H1 (cell line): ENCODE data around the gene THBS3. TPM values are rescaled to one million over a fixed set of nuclear protein-coding genes. Genes with fewer than 3 reads are reported as not detected.

ENCODE experiments used
- CTCF ChIA-PET: fragments of 300-600 bp; sonication (Branson Sonifier 250); formaldehyde crosslinking; loops from one replicate; lab custom pipeline; 2021; ENCODE audit not compliant: partially characterized antibody; lab: Charles Lee
- POLR2A ChIA-PET: fragments of 300-600 bp; sonication (Branson Sonifier 250); formaldehyde crosslinking; loops from one replicate; lab custom pipeline; 2021; ENCODE audit warnings: inconsistent platforms; ENCODE audit not compliant: partially characterized antibody; lab: Charles Lee
- DNase-seq, 2 experiments: peaks; one replicate each; pipeline versions ENCODE4 v3.0.0 to v3.0.0-alpha.2; 2010 to 2022; ENCODE audit warnings: low spot score in 2 of 2, low read depth in 1 of 2, mixed read lengths in 1 of 2
- FAIRE-seq: peaks from 2 replicates; lab custom pipeline; 2011; peaks lifted over from hg19 to GRCh38; lab: Jason Lieb, UNC
- H2AFZ ChIP-seq: 2 replicates; pipeline ENCODE4 v1.8.1; 2012; ENCODE audit warnings: low read length, inconsistent platforms
- H2AK5ac ChIP-seq: 2 replicates; pipeline ENCODE4 v1.6.1; 2013; ENCODE audit warnings: low read depth, low read length
- H2BK120ac ChIP-seq: replicated peaks from 2 replicates; pipeline ENCODE3; 2013; ENCODE audit warnings: low read depth, low read length, inconsistent platforms
- H2BK12ac ChIP-seq: 2 replicates; pipeline ENCODE4 v1.6.1; 2013; ENCODE audit warnings: low read depth, low read length
- H2BK15ac ChIP-seq: 2 replicates; pipeline ENCODE4 v1.6.1; 2013; ENCODE audit warnings: low read length
- H2BK20ac ChIP-seq: 2 replicates; pipeline ENCODE4 v1.6.1; 2013; ENCODE audit warnings: low read length
- H2BK5ac ChIP-seq: 2 replicates; pipeline ENCODE4 v1.6.1; 2013; ENCODE audit warnings: low read depth, low read length
- H3K14ac ChIP-seq: 2 replicates; pipeline ENCODE4 v1.6.1; 2013; ENCODE audit warnings: inconsistent platforms; ENCODE audit not compliant: insufficient read length
- H3K18ac ChIP-seq: 2 replicates; pipeline ENCODE4 v1.6.1; 2013; ENCODE audit warnings: low read length; ENCODE audit errors: extremely low read depth
- H3K23ac ChIP-seq: 2 replicates; pipeline ENCODE4 v1.6.1; 2013; ENCODE audit warnings: inconsistent platforms; ENCODE audit not compliant: insufficient read length
- H3K23me2 ChIP-seq: 2 replicates; pipeline ENCODE4 v1.6.1; 2013; ENCODE audit warnings: low read depth, low read length
- H3K27ac ChIP-seq: 2 replicates; pipeline ENCODE4 v1.6.1; 2011; ENCODE audit warnings: low read depth, low read length, inconsistent platforms
- H3K27me3 ChIP-seq, 4 experiments: replicated peaks in 1 of 4; 1 replicate in 1 of 4; 2 replicates in 3 of 4; pipeline versions ENCODE4 v1.6.1 to v1.8.1; 2011 to 2013; ENCODE audit warnings: low read length in 3 of 4, mild to moderate bottlenecking in 3 of 4, inconsistent platforms in 2 of 4, mixed read lengths in 2 of 4, moderate library complexity in 1 of 4; ENCODE audit not compliant: control insufficient read depth in 3 of 4, insufficient read depth in 3 of 4; ENCODE audit errors: extremely low read depth in 1 of 4
- H3K36me3 ChIP-seq, 4 experiments: 2 replicates each; pipeline versions ENCODE4 v1.6.1 to v1.8.1; 2011 to 2013; ENCODE audit warnings: mild to moderate bottlenecking in 4 of 4, low read length in 3 of 4, moderate library complexity in 2 of 4, control low read depth in 1 of 4, inconsistent platforms in 1 of 4; ENCODE audit not compliant: insufficient read depth in 4 of 4, control insufficient read depth in 2 of 4
- H3K4ac ChIP-seq: replicated peaks from 2 replicates; pipeline ENCODE3; 2013; ENCODE audit warnings: low read length, low read depth, mixed read lengths, inconsistent platforms; ENCODE audit not compliant: insufficient read length
- H3K4me1 ChIP-seq, 4 experiments: replicated peaks in 1 of 4; 1 replicate in 1 of 4; 2 replicates in 3 of 4; pipeline versions ENCODE4 v1.6.1 to v1.8.1; 2011 to 2013; ENCODE audit warnings: low read length in 3 of 4, inconsistent platforms in 2 of 4, mixed read lengths in 1 of 4; ENCODE audit not compliant: insufficient read depth in 4 of 4, control insufficient read depth in 3 of 4
- H3K4me2 ChIP-seq, 2 experiments: 2 replicates each; pipeline versions ENCODE4 v1.6.1 to v1.8.1; 2011 to 2013; ENCODE audit warnings: low read depth in 2 of 2, low read length in 2 of 2, control low read depth in 1 of 2, inconsistent platforms in 1 of 2, mild to moderate bottlenecking in 1 of 2; ENCODE audit not compliant: insufficient read depth in 1 of 2
- H3K4me3 ChIP-seq, 4 experiments: fragments of 200-600, 300-600 bp in 1 of 4; sonication (generic), shearing (Covaris generic), sonication (Bioruptor Twin) in 1 of 4; 2 replicates each; pipeline versions ENCODE4 v1.5.1 to v1.8.1; 2011 to 2016; ENCODE audit warnings: low read length in 4 of 4, low read depth in 3 of 4, control low read depth in 2 of 4, inconsistent platforms in 2 of 4, mild to moderate bottlenecking in 2 of 4, mixed read lengths in 1 of 4, moderate library complexity in 1 of 4; ENCODE audit not compliant: insufficient read depth in 2 of 4; ENCODE audit errors: extremely low read depth in 1 of 4
- H3K56ac ChIP-seq: replicated peaks from 2 replicates; pipeline ENCODE3; 2013; ENCODE audit warnings: low read depth, mild to moderate bottlenecking, mixed read lengths, low read length, inconsistent platforms; ENCODE audit not compliant: insufficient read length
- H3K79me1 ChIP-seq: 2 replicates; pipeline ENCODE4 v1.6.1; 2013; ENCODE audit warnings: low read depth, low read length, control low read depth
- H3K79me2 ChIP-seq, 2 experiments: 2 replicates each; pipeline versions ENCODE4 v1.6.1 to v1.8.1; 2012 to 2013; ENCODE audit warnings: low read length in 2 of 2, mild to moderate bottlenecking in 2 of 2, inconsistent platforms in 1 of 2; ENCODE audit not compliant: insufficient read depth in 2 of 2, control insufficient read depth in 1 of 2
- H3K9ac ChIP-seq, 4 experiments: replicated peaks in 1 of 4; 1 replicate in 1 of 4; 2 replicates in 3 of 4; pipeline versions ENCODE4 v1.6.1 to v1.8.1; 2011 to 2013; ENCODE audit warnings: low read depth in 3 of 4, low read length in 3 of 4, control low read depth in 2 of 4, mild to moderate bottlenecking in 2 of 4, moderate library complexity in 2 of 4, inconsistent platforms in 1 of 4; ENCODE audit errors: extremely low read depth in 1 of 4
- H3K9me3 ChIP-seq, 2 experiments: 2 replicates each; pipeline versions ENCODE4 v1.6.1 to v1.8.1; 2012 to 2013; ENCODE audit warnings: mild to moderate bottlenecking in 2 of 2, moderate library complexity in 2 of 2, control low read depth in 1 of 2, inconsistent platforms in 1 of 2, low read depth in 1 of 2, low read length in 1 of 2, mixed read lengths in 1 of 2; ENCODE audit not compliant: insufficient read depth in 2 of 2
- H4K20me1 ChIP-seq, 2 experiments: replicated peaks in 1 of 2; 2 replicates each; pipeline versions ENCODE3 to v1.8.1; 2011 to 2013; ENCODE audit warnings: inconsistent platforms in 2 of 2, low read length in 2 of 2, mild to moderate bottlenecking in 1 of 2; ENCODE audit not compliant: insufficient read depth in 2 of 2, control insufficient read depth in 1 of 2
- H4K5ac ChIP-seq: 2 replicates; pipeline ENCODE4 v1.6.1; 2013; ENCODE audit warnings: low read length, low read depth, mixed read lengths, inconsistent platforms; ENCODE audit not compliant: insufficient read length
- H4K8ac ChIP-seq: 2 replicates; pipeline ENCODE4 v1.8.0; 2013; ENCODE audit warnings: mild to moderate bottlenecking, moderate library complexity, low read length, inconsistent platforms; ENCODE audit not compliant: insufficient read depth; ENCODE audit errors: extremely low read depth
- H4K91ac ChIP-seq: replicated peaks from 2 replicates; pipeline ENCODE3; 2013; ENCODE audit warnings: low read length, mixed read lengths, inconsistent platforms; ENCODE audit not compliant: insufficient read length
- KDM5A ChIP-seq: fragments of 200-600 bp; IDR thresholded peaks from 2 replicates; pipeline ENCODE4 v1.7.1; 2012; ENCODE audit warnings: mild to moderate bottlenecking, low read length, inconsistent platforms, mixed read lengths
- USF2 ChIP-seq: IDR thresholded peaks from 2 replicates; pipeline ENCODE4 v1.6.1; 2011; ENCODE audit warnings: low read length, improper control_type of control experiment
- WGBS, 2 experiments: shearing (Covaris generic) in 1 of 2; methylation state at CpG; one replicate each; pipeline versions ENCODE4 v1.1.6 to v1.1.7; 2013 to 2015; ENCODE audit warnings: low lambda C conversion rate in 2 of 2, mixed read lengths in 2 of 2, inconsistent platforms in 1 of 2, low coverage in 1 of 2, missing lambda C conversion rate in 1 of 2; ENCODE audit not compliant: insufficient replicate concordance in 2 of 2, insufficient coverage in 1 of 2, insufficient read length in 1 of 2; ENCODE audit errors: extremely low coverage in 1 of 2, missing lambda C conversion rate in 1 of 2; 5-methylcytosine and 5-hydroxymethylcytosine counted together
- polyA plus RNA-seq, 7 experiments: library from polyadenylated mRNA; depleted of rRNA in 3 of 7; stranded (reverse) in 5 of 7; unstranded in 2 of 7; fragments of >200 nt in 5 of 7; fragments of 200-250 nt in 2 of 7; gene quantifications; 1 replicate in 5 of 7; 2 replicates in 1 of 7; 4 replicates in 1 of 7; pipeline versions ENCODE4 v1.2.1 to v1.2.3, GENCODE V29; 2011 to 2013; ENCODE audit warnings: missing spikeins in 2 of 7, mixed read lengths in 2 of 7
- total RNA-seq: library from RNA; stranded (reverse); fragmentation: NEBNext Ultra II Directional; extraction: Animal tissue kit (Norgen Biotek cat#: 25700); gene quantifications from 2 replicates; pipeline ENCODE4 v1.2.1, GENCODE V29; 2021

The THBS3 gene
- total and polyA plus RNA-seq, 2 of the 8 experiments (the other 6 are each of a cell fraction or from before 2014, with no cell fraction given) = 3.0 to 3.5 TPM

- FAIRE-seq = no peak
- no peak overlapping the region for H3K56ac ChIP-seq
- H2BK120ac ChIP-seq = no peak overlapping the region
- H3K18ac ChIP-seq = peak overlapping the region; percentile 64
- H4K5ac ChIP-seq = peak overlapping the region; percentile 88
- peak overlapping the region; percentile 37 to 90 for H3K4me2 ChIP-seq
- TF ChIP-seq USF2 (no peak), KDM5A (peak; percentile 5; the same call in 1 of the 2 replicates)
- no peaks in the 10 kb centered on the region; the same call in 1 of the 2 replicates for H3K79me1 ChIP-seq
- no peak overlapping the region; the same call in 1 of the 2 replicates for H2AFZ ChIP-seq
- ChIA-PET CTCF (interaction anchor here (0.7 to 12.4 kb wide), 24 partner anchors 14 to 121 kb away, joined by 3 to 215 read pairs (median 5); partner anchors contain the start of genes DPM3, EFNA1, EFNA4 and SLC50A1), POLR2A (interaction anchor here (0.8 to 20.5 kb wide), 17 partner anchors 14 to 106 kb away, joined by 3 to 512 read pairs (median 4); partner anchors contain the start of genes CLK2, DPM3, MTX1 and THBS3)
- H4K8ac ChIP-seq = peak overlapping the region; percentile 91; the same call in 1 of the 2 replicates
- H3K23ac ChIP-seq = no peak overlapping the region
- H3K27ac ChIP-seq = no peak overlapping the region
- peak overlapping the region in 3 of 4 experiments; percentile 1 to 66 (median 49); a peak in 5 of 7 replicates for H3K9ac ChIP-seq
- H4K20me1 ChIP-seq = peaks cover 2 to 6% of the 10 kb centered on the region in 2 experiments
- peak overlapping the region; percentile 54 to 95 (median 86) for H3K4me3 ChIP-seq
- peaks cover 0 to 16% of the 10 kb centered on the region in 2 experiments; a peak in 2 of 4 replicates for H3K79me2 ChIP-seq
- peak overlapping the region; percentile 27 for H4K91ac ChIP-seq
- H3K4me1 ChIP-seq = peaks cover 3 to 28% (median 10%) of the 10 kb centered on the region in 4 experiments
- H3K23me2 ChIP-seq = peaks cover 15% of the 10 kb centered on the region
- H3K4ac ChIP-seq = peak overlapping the region; percentile 33
- WGBS, 2 experiments = 58% methylated on average over 8 of the region's 8 CpGs; no CpG with 5 or more reads in 1 of the 2 experiments
- H2BK20ac ChIP-seq = no peak overlapping the region
- H2BK5ac ChIP-seq = peak overlapping the region; percentile 77; the same call in 1 of the 2 replicates
- no peaks in the 10 kb centered on the region for H3K9me3 ChIP-seq
- H3K36me3 ChIP-seq = peaks cover 3 to 13% (median 7%) of the 10 kb centered on the region in 4 experiments; a peak in 6 of 8 replicates
- H2BK15ac ChIP-seq = no peak overlapping the region
- no peak for DNase-seq
- no peak overlapping the region for H3K14ac ChIP-seq
- peak overlapping the region; percentile 53; the same call in 1 of the 2 replicates for H2BK12ac ChIP-seq
- no peak overlapping the region for H2AK5ac ChIP-seq
- H3K27me3 ChIP-seq = no peaks in the 10 kb centered on the region
Measured at GRCh38 chr1:155171836-155172731, 35.6 kb downstream of the THBS3 start.
